Measurements from ENCODE around the gene UBE2D2.
A peak's percentile ranks its signal among the peaks of the same experiment; 100 is the strongest.

The UBE2D2 gene

GRCh38 chr5:139663207-139664085 lies 102.3 kb downstream of the UBE2D2 start:
- no peak for DNase-seq

- no peak for DNase-seq
Measured at GRCh38 chr5:139664086-139664693, 103.1 kb downstream of the UBE2D2 start.

- DNase-seq, result no peak
Measured at GRCh38 chr5:139664727-139665351, 103.7 kb downstream of the UBE2D2 start.

- DNase-seq, result no peak
Measured at GRCh38 chr5:139665626-139666025, 104.5 kb downstream of the UBE2D2 start.

GRCh38 chr5:139666551-139666950 lies 105.4 kb downstream of the UBE2D2 start:
- no peak for DNase-seq

- no peak for DNase-seq
Measured at GRCh38 chr5:139667001-139667729, 106.0 kb downstream of the UBE2D2 start.

GRCh38 chr5:139667730-139668063 lies 106.6 kb downstream of the UBE2D2 start:
- no peak for DNase-seq

GRCh38 chr5:139668064-139668880 lies 107.1 kb downstream of the UBE2D2 start:
- DNase-seq, result no peak

- DNase-seq, result no peak
Measured at GRCh38 chr5:139668924-139669661, 108.0 kb downstream of the UBE2D2 start.

- no peak for DNase-seq
Measured at GRCh38 chr5:139669662-139670368, 108.7 kb downstream of the UBE2D2 start.

- peak in 1 of 2 experiments; percentile 20 for DNase-seq
Measured at GRCh38 chr5:139670369-139671095, 109.4 kb downstream of the UBE2D2 start.

GRCh38 chr5:139671096-139671841 lies 110.1 kb downstream of the UBE2D2 start:
- DNase-seq, result no peak

- no peak for DNase-seq
Measured at GRCh38 chr5:139675213-139675612, 114.1 kb downstream of the UBE2D2 start.

- no peak for DNase-seq
Measured at GRCh38 chr5:139675825-139676224, 114.7 kb downstream of the UBE2D2 start.

- DNase-seq, result no peak
Measured at GRCh38 chr5:139676406-139676805, 115.3 kb downstream of the UBE2D2 start.

GRCh38 chr5:139676951-139677735 lies 116.0 kb downstream of the UBE2D2 start:
- no peak for DNase-seq

Measured in SW 1271 (cell line).